ENCODE data around the gene HOXC9. TPM values are rescaled to one million over a fixed set of nuclear protein-coding genes. Genes with fewer than 3 reads are reported as not detected.

The HOXC9 gene
- total RNA-seq, 6 donors from 2014 or later, result 0.17 to 0.23 TPM; not detected in 4

- no peak for DNase-seq
- H3K36me3 ChIP-seq, result no peaks in the 10 kb centered on the region
- H3K9me3 ChIP-seq, result no peaks in the 10 kb centered on the region
- no peak overlapping the region for H3K4me3 ChIP-seq
- WGBS, 2 donors, result 15 to 23% methylated on average over 20 to 21 of the region's 21 CpGs
- TF ChIP-seq CTCF (IDR thresholded peaks at IDR 0.05) (no peak), POLR2AphosphoS5 (IDR thresholded peaks at IDR 0.05) (no peak), EP300 (IDR thresholded peaks at IDR 0.05) (no peak), POLR2A (IDR thresholded peaks at IDR 0.05) (no peak)
- peaks cover 11 to 92% (median 52%) of the 10 kb centered on the region in 4 donors for H3K27me3 ChIP-seq
- peaks cover 22 to 28% (median 25%) of the 10 kb centered on the region in 4 donors for H3K4me1 ChIP-seq
- H3K27ac ChIP-seq, result no peak overlapping the region
- no peak for ATAC-seq (ENCODE audit: low FRiP score in 2 of 2)
Observed at GRCh38 chr12:53976172-53976822, 23.7 kb upstream of the HOXC9 start.

GRCh38 chr12:53976823-53977595, 23.0 kb upstream of the HOXC9 start:
- TF ChIP-seq EP300 (IDR thresholded peaks at IDR 0.05) (no peak), POLR2A (IDR thresholded peaks at IDR 0.05) (no peak), CTCF (IDR thresholded peaks at IDR 0.05) (no peak), POLR2AphosphoS5 (IDR thresholded peaks at IDR 0.05) (no peak)
- WGBS, 2 donors, result 15% methylated on average over 9 of the region's 9 CpGs
- DNase-seq, result no peak

GRCh38 chr12:53977596-53978445, 22.1 kb upstream of the HOXC9 start:
- 5 to 7% methylated on average over 11 of the region's 11 CpGs for WGBS, 2 donors
- no peak overlapping the region for H3K4me3 ChIP-seq
- H3K4me1 ChIP-seq, result peaks cover 22 to 28% (median 25%) of the 10 kb centered on the region in 4 donors
- H3K27ac ChIP-seq, result no peak overlapping the region
- DNase-seq (no peak), ATAC-seq (ENCODE audit: low FRiP score in 2 of 2) (no peak)
- no peak for TF ChIP-seq POLR2AphosphoS5 (IDR thresholded peaks at IDR 0.05)
- TF ChIP-seq EP300 (IDR thresholded peaks at IDR 0.05), result no peak
- no peak for TF ChIP-seq POLR2A (IDR thresholded peaks at IDR 0.05)
- TF ChIP-seq CTCF (IDR thresholded peaks at IDR 0.05), result no peak
- H3K36me3 ChIP-seq, result no peaks in the 10 kb centered on the region
- peaks cover 11 to 92% (median 50%) of the 10 kb centered on the region in 4 donors for H3K27me3 ChIP-seq
- no peaks in the 10 kb centered on the region for H3K9me3 ChIP-seq

More at GRCh38 chr12:53976823-53977595, 23.0 kb upstream of the HOXC9 start:
- Histone ChIP-seq H3K27me3 (peaks cover 11 to 92% (median 51%) of the 10 kb centered on the region in 4 donors), H3K4me3 (no peak overlapping the region), H3K4me1 (peaks cover 22 to 28% (median 25%) of the 10 kb centered on the region in 4 donors), H3K9me3 (no peaks in the 10 kb centered on the region), H3K36me3 (no peaks in the 10 kb centered on the region), H3K27ac (no peak overlapping the region)
- ATAC-seq (ENCODE audit: low FRiP score in 2 of 2), result no peak

- ATAC-seq (ENCODE audit: low FRiP score in 2 of 2) (no peak), DNase-seq (no peak)
- Histone ChIP-seq H3K4me1 (peaks cover 16 to 26% (median 21%) of the 10 kb centered on the region in 4 donors), H3K9me3 (no peaks in the 10 kb centered on the region), H3K27me3 (peaks cover 11 to 92% (median 46%) of the 10 kb centered on the region in 4 donors), H3K27ac (no peak overlapping the region), H3K36me3 (no peaks in the 10 kb centered on the region), H3K4me3 (no peak overlapping the region)
- WGBS, 2 donors, result 10 to 12% methylated on average over 14 of the region's 15 CpGs
- TF ChIP-seq CTCF (IDR thresholded peaks at IDR 0.05), result no peak
- no peak for TF ChIP-seq POLR2A (IDR thresholded peaks at IDR 0.05)
- no peak for TF ChIP-seq EP300 (IDR thresholded peaks at IDR 0.05)
- no peak for TF ChIP-seq POLR2AphosphoS5 (IDR thresholded peaks at IDR 0.05)
Observed at GRCh38 chr12:53978477-53979356, 21.2 kb upstream of the HOXC9 start.

Data from upper lobe of left lung (tissue), 6 donors.